PC-9 (cell line): ENCODE measurements around the gene STAB2. TPM values are rescaled to one million over a fixed set of nuclear protein-coding genes. Genes with fewer than 3 reads are reported as not detected.

Experiments used
- BruUV-seq: library from RNA; stranded (reverse); fragments of 400-500 nt; replicated peaks from 2 replicates; lab custom pipeline; 2021; lab: Mats Ljungman, UMichigan
- CTCF ChIA-PET: fragments of 300-600 bp; sonication (Branson Sonifier 250); formaldehyde crosslinking; loops from one replicate; lab custom pipeline; 2022; ENCODE audit warnings: antibody characterized with exemption; lab: Charles Lee
- POLR2A ChIA-PET: fragments of 300-600 bp; sonication (Branson Sonifier 250); formaldehyde crosslinking; loops from one replicate; lab custom pipeline; 2022; ENCODE audit warnings: antibody characterized with exemption; ENCODE audit not compliant: unreplicated experiment; lab: Charles Lee
- DNase-seq, 2 experiments: peaks; one replicate each; pipeline versions ENCODE4 v3.0.0 to v3.0.0-alpha.2; 2015 to 2022; ENCODE audit warnings: mixed read lengths in 1 of 2
- H2AFZ ChIP-seq: fragments of 200-600 bp; sonication (generic); 2 replicates; pipeline ENCODE4 v1.8.1; 2017; ENCODE audit warnings: antibody characterized with exemption
- H3F3A ChIP-seq: fragments of 200-600 bp; sonication (generic); 2 replicates; pipeline ENCODE4 v1.8.1; 2017; ENCODE audit warnings: antibody characterized with exemption, mild to moderate bottlenecking, low read depth; ENCODE audit not compliant: insufficient read depth
- H3K27ac ChIP-seq: fragments of 200-600 bp; sonication (generic); 2 replicates; pipeline ENCODE4 v1.6.1; 2016; ENCODE audit warnings: mixed run types
- H3K27me3 ChIP-seq: fragments of 200-600 bp; sonication (generic); 2 replicates; pipeline ENCODE4 v1.6.1; 2016; ENCODE audit warnings: low read depth, mixed run types; ENCODE audit not compliant: insufficient read depth
- H3K36me3 ChIP-seq: fragments of 200-600 bp; sonication (generic); 2 replicates; pipeline ENCODE4 v1.6.1; 2016; ENCODE audit warnings: low read depth, mixed run types
- H3K4me1 ChIP-seq: fragments of 200-600 bp; sonication (generic); replicated peaks from 2 replicates; pipeline ENCODE4 v1.6.1; 2016; ENCODE audit warnings: mixed run types; ENCODE audit not compliant: insufficient read depth
- H3K4me2 ChIP-seq: fragments of 200-600 bp; sonication (generic); 2 replicates; pipeline ENCODE4 v1.6.1; 2017; ENCODE audit warnings: mixed run types
- H3K4me3 ChIP-seq: fragments of 200-600 bp; sonication (generic); 2 replicates; pipeline ENCODE4 v1.6.1; 2016; ENCODE audit warnings: mixed run types
- H3K79me2 ChIP-seq: fragments of 200-600 bp; sonication (generic); 2 replicates; pipeline ENCODE4 v1.6.1; 2017; ENCODE audit warnings: low read depth, mixed run types
- H3K9me2 ChIP-seq: fragments of 200-600 bp; sonication (generic); 2 replicates; pipeline ENCODE4 v1.8.1; 2017; ENCODE audit warnings: mild to moderate bottlenecking; ENCODE audit not compliant: insufficient read depth
- H3K9me3 ChIP-seq: fragments of 200-600 bp; sonication (generic); 2 replicates; pipeline ENCODE4 v1.8.1; 2016; ENCODE audit warnings: low read depth; ENCODE audit not compliant: insufficient read depth
- H4K20me1 ChIP-seq: fragments of 200-600 bp; sonication (generic); 2 replicates; pipeline ENCODE4 v1.8.1; 2017; ENCODE audit not compliant: insufficient read depth
- CTCF ChIP-seq: fragments of 200-600 bp; sonication (generic); conservative IDR thresholded peaks from 2 replicates; pipeline ENCODE4 v1.6.1; 2017; ENCODE audit warnings: mixed run types, antibody characterized with exemption, mild to moderate bottlenecking, moderate library complexity
- EZH2 ChIP-seq: fragments of 200-600 bp; sonication (generic); IDR thresholded peaks from 2 replicates; pipeline ENCODE4 v1.8.0; 2017; ENCODE audit warnings: antibody characterized with exemption, low read depth
- intact Hi-C: fragments of 100-400 bp; cut with micrococcal nuclease; formaldehyde crosslinking; loops from one replicate; pipeline ENCODE4 v1.10.0; 2022; ENCODE audit not compliant: unreplicated experiment
- total RNA-seq: library from RNA; stranded (reverse); gene quantifications from 2 replicates; pipeline ENCODE4 v1.2.3, GENCODE V29; 2021

The STAB2 gene
- total RNA-seq, 1 experiment from 2014 or later, result not detected

DNA sequence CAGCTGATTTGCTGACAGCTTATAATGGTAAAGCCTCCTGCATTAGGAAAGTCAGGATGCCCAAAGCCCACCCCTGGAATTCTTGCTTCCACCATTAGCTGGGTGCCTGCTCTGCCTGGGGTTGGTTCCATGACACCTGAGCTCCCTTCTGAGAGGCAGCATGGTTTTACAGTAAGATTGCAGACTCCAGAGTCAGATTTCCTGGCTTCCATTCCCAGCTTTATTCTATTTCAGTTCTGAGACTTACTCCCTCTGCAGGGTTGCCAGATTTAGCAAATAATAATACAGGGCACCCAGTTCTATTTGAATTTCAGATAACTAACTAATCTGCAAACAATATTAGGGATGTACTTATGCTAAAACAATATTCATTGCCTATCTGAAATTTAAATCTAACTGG, 12.2 kb downstream of the STAB2 start:
- no peak overlapping the region for H2AFZ ChIP-seq
- no peaks in the 10 kb centered on the region for H3K4me1 ChIP-seq
- ChIA-PET POLR2A (no interaction called here), CTCF (no interaction called here)
- no peaks in the 10 kb centered on the region for H3F3A ChIP-seq
- no peak overlapping the region for H3K27ac ChIP-seq
- no peak overlapping the region for H3K4me2 ChIP-seq
- H3K9me3 ChIP-seq, result no peaks in the 10 kb centered on the region
- no peaks in the 10 kb centered on the region for H3K79me2 ChIP-seq
- BruUV-seq, result no TSS peak
- H3K27me3 ChIP-seq, result peaks cover 39% of the 10 kb centered on the region; the same call in 1 of the 2 replicates
- H3K9me2 ChIP-seq, result peaks cover 5% of the 10 kb centered on the region; the same call in 1 of the 2 replicates
- H3K36me3 ChIP-seq, result no peaks in the 10 kb centered on the region
- DNase-seq, result no peak
- intact Hi-C loops, result no loop called here
- no peak overlapping the region for H3K4me3 ChIP-seq
- TF ChIP-seq CTCF (no peak), EZH2 (no peak)
- H4K20me1 ChIP-seq, result no peaks in the 10 kb centered on the region

DNA sequence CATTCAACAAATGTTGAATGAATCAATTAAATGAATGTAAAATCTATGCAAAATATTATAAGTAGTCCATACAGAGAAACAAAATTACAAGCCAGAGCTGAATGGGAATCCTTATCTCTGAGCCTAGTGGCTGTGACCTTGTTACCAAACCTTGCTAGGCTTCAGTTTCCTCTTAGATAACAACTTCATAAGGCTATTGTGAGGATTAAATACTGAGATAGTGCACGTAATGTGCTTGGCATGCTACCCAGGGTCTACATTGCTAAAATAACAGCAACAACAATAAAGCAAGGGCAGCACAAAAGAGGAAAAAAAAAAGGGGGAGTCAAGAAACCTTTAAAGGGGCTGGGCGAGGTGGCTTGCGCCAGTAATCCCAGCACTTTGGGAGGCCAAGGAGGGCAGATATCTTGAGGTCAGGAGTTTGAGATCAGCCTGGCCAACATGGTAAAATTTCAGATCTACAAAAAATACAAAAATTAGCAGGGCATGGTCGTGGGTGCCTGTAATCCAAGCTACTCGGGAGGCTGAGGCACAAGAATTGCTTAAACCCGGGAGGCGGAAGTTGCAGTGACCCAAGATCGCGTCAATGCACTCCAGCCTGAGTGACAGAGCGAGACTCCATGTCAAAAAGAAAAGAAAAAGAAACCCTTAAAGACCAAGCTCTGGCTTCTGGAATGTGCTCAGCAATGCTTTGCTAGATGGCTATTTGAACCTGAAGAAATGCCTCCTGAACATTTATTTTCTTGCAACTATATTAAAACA, 14.1 kb downstream of the STAB2 start:
- ChIA-PET POLR2A (no interaction called here), CTCF (no interaction called here)
- no peak for DNase-seq
- H4K20me1 ChIP-seq, result no peaks in the 10 kb centered on the region
- H3K36me3 ChIP-seq, result no peaks in the 10 kb centered on the region
- H3K9me3 ChIP-seq, result no peaks in the 10 kb centered on the region
- intact Hi-C loops, result no loop called here
- no peaks in the 10 kb centered on the region for H3K9me2 ChIP-seq
- H3K4me3 ChIP-seq, result no peak overlapping the region
- H2AFZ ChIP-seq, result no peak overlapping the region
- no peaks in the 10 kb centered on the region for H3K79me2 ChIP-seq
- no peaks in the 10 kb centered on the region for H3K4me1 ChIP-seq
- peaks cover 29% of the 10 kb centered on the region; the same call in 1 of the 2 replicates for H3K27me3 ChIP-seq
- no peak for TF ChIP-seq CTCF
- no peak for TF ChIP-seq EZH2
- H3K27ac ChIP-seq, result no peak overlapping the region
- no peak overlapping the region for H3K4me2 ChIP-seq
- no TSS peak for BruUV-seq
- H3F3A ChIP-seq, result no peaks in the 10 kb centered on the region

DNA sequence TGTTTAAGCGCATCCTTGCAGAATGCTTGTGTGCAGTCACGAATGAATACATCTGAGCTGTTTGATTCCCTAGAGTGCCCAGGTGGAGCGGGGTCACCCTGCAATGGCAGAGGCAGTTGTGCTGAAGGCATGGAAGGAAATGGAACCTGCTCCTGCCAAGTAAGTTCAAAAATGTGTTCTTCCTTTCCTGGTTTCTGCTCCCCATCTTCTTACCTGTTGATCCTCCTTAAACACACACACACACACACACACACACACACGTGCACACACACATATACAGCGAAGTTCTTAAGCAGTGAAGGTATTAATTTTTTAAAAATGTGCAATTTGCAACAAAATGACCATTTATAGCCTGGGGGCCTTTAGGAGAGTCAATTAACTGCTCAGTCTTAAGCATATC, 33.3 kb downstream of the STAB2 start:
- no peaks in the 10 kb centered on the region for H3K9me2 ChIP-seq
- intact Hi-C loops, result no loop called here

More for the DNA sequence above, 33.3 kb downstream of the STAB2 start:
- H3K4me1 ChIP-seq, result no peaks in the 10 kb centered on the region
- no peak overlapping the region for H3K4me3 ChIP-seq
- H3K27ac ChIP-seq, result no peak overlapping the region
- ChIA-PET POLR2A (no interaction called here), CTCF (no interaction called here)
- no peak for TF ChIP-seq CTCF
- no peak for TF ChIP-seq EZH2
- H3K4me2 ChIP-seq, result no peak overlapping the region
- no peak overlapping the region for H2AFZ ChIP-seq
- H3K79me2 ChIP-seq, result no peaks in the 10 kb centered on the region
- H3K9me3 ChIP-seq, result no peaks in the 10 kb centered on the region
- H3K27me3 ChIP-seq, result peaks cover 11% of the 10 kb centered on the region
- no TSS peak for BruUV-seq
- no peak for DNase-seq
- no peaks in the 10 kb centered on the region for H3F3A ChIP-seq
- no peaks in the 10 kb centered on the region for H4K20me1 ChIP-seq
- no peaks in the 10 kb centered on the region for H3K36me3 ChIP-seq
